Suprapubic skin (tissue), 4 donors: ENCODE data around the gene TBPL2.

Experiments
- POLR2A ChIP-seq, 2 donors: fragments of 450-650 bp; IDR thresholded peaks; one replicate each; pipeline ENCODE4 v1.6.1; 2017; ENCODE audit warnings: antibody characterized with exemption in 2 of 2, mild to moderate bottlenecking in 2 of 2, moderate library complexity in 2 of 2
- POLR2AphosphoS5 ChIP-seq, 3 donors: sonication (generic); formaldehyde crosslinking; IDR thresholded peaks; one replicate each; pipeline ENCODE4 v1.6.1; 2017; ENCODE audit warnings: antibody characterized with exemption in 3 of 3
- TF ChIP-seq, protein P1 (sequence below), 2 donors: fragments of 200-600 bp in 1 of 2; fragments of 450-650 bp in 1 of 2; sonication (generic) in 1 of 2; IDR thresholded peaks; one replicate each; pipeline ENCODE4 v1.5.1; 2016 to 2019; ENCODE audit warnings: antibody characterized with exemption in 2 of 2, mild to moderate bottlenecking in 1 of 2, moderate library complexity in 1 of 2

GRCh38 chr14:55449116-55449515 lies 8.7 kb upstream of the TBPL2 start:
- TF ChIP-seq, protein P1, sequence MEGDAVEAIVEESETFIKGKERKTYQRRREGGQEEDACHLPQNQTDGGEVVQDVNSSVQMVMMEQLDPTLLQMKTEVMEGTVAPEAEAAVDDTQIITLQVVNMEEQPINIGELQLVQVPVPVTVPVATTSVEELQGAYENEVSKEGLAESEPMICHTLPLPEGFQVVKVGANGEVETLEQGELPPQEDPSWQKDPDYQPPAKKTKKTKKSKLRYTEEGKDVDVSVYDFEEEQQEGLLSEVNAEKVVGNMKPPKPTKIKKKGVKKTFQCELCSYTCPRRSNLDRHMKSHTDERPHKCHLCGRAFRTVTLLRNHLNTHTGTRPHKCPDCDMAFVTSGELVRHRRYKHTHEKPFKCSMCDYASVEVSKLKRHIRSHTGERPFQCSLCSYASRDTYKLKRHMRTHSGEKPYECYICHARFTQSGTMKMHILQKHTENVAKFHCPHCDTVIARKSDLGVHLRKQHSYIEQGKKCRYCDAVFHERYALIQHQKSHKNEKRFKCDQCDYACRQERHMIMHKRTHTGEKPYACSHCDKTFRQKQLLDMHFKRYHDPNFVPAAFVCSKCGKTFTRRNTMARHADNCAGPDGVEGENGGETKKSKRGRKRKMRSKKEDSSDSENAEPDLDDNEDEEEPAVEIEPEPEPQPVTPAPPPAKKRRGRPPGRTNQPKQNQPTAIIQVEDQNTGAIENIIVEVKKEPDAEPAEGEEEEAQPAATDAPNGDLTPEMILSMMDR (IDR thresholded peaks at IDR 0.05) = no peak
- TF ChIP-seq POLR2AphosphoS5 (IDR thresholded peaks at IDR 0.05) (no peak), POLR2A (IDR thresholded peaks at IDR 0.05) (no peak)
